CD4-positive, CD25-positive, alpha-beta regulatory T cell (primary cell): ENCODE data around the gene ACVR1C. TPM values are rescaled to one million over a fixed set of nuclear protein-coding genes. Genes with fewer than 3 reads are reported as not detected.

Experiments
- ATAC-seq, 2 donors: fragments of 150-1000 bp; cut with Tn5 transposase; one replicate each; pipeline ENCODE4 v1.10.0; 2021; ENCODE audit warnings: low read depth in 2 of 2, moderate number of reproducible peaks in 2 of 2, moderate library complexity in 1 of 2
- DNase-seq, 3 donors: peaks; one replicate each; pipeline versions ENCODE4 v3.0.0 to v3.0.0-alpha.2; 2012 to 2022; ENCODE audit warnings: mixed read lengths in 1 of 3
- H3K27ac ChIP-seq: one replicate; pipeline ENCODE4 v1.7.0; 2013; ENCODE audit warnings: mild to moderate bottlenecking, low read length; ENCODE audit not compliant: insufficient read depth, poor library complexity, severe bottlenecking
- H3K27me3 ChIP-seq: one replicate; pipeline ENCODE4 v1.7.0; 2013; ENCODE audit warnings: low read length; ENCODE audit not compliant: control insufficient read depth, insufficient read depth
- H3K36me3 ChIP-seq: one replicate; pipeline ENCODE4 v1.7.0; 2013; ENCODE audit warnings: mild to moderate bottlenecking, low read length, moderate library complexity; ENCODE audit not compliant: control insufficient read depth, insufficient read depth
- H3K4me1 ChIP-seq: 2 replicates; pipeline ENCODE4 v1.7.0; 2013; ENCODE audit warnings: mild to moderate bottlenecking, low read length; ENCODE audit not compliant: insufficient read depth, control insufficient read depth, poor library complexity, severe bottlenecking
- H3K4me3 ChIP-seq: one replicate; pipeline ENCODE4 v1.7.0; 2013; ENCODE audit warnings: low read depth, mild to moderate bottlenecking, low read length, moderate library complexity
- H3K9me3 ChIP-seq, 2 experiments: 1 replicate in 1 of 2; 2 replicates in 1 of 2; pipeline ENCODE4 v1.7.0; 2013; ENCODE audit warnings: low read length in 2 of 2, mild to moderate bottlenecking in 1 of 2, moderate library complexity in 1 of 2; ENCODE audit not compliant: control insufficient read depth in 2 of 2
- H3K27ac Mint-ChIP-seq, 3 donors: one replicate each; pipeline ENCODE4 v1.8.0; 2020 to 2022; ENCODE audit warnings: mild to moderate bottlenecking in 3 of 3, mixed read lengths in 3 of 3, moderate library complexity in 2 of 3
- H3K27me3 Mint-ChIP-seq: one replicate; pipeline ENCODE4 v1.8.0; 2022; ENCODE audit warnings: mild to moderate bottlenecking, mixed read lengths
- H3K36me3 Mint-ChIP-seq: one replicate; pipeline ENCODE4 v1.8.0; 2020; ENCODE audit warnings: mixed read lengths
- H3K4me1 Mint-ChIP-seq, 4 donors: one replicate each; pipeline ENCODE4 v1.8.0; 2020 to 2022; ENCODE audit warnings: mixed read lengths in 4 of 4, mild to moderate bottlenecking in 1 of 4
- H3K4me3 Mint-ChIP-seq, 4 donors: one replicate each; pipeline ENCODE4 v1.8.0; 2020 to 2022; ENCODE audit warnings: mild to moderate bottlenecking in 4 of 4, mixed read lengths in 4 of 4, moderate library complexity in 3 of 4
- H3K9me3 Mint-ChIP-seq, 7 donors: one replicate each; pipeline ENCODE4 v1.8.0; 2020 to 2022; ENCODE audit warnings: mixed read lengths in 7 of 7, mild to moderate bottlenecking in 3 of 7, moderate library complexity in 2 of 7
- polyA plus RNA-seq, 4 donors: library from polyadenylated mRNA; unstranded; fragments of 300-500 nt; fragmentation: Illumina TruSeq; gene quantifications; one replicate each; pipeline ENCODE4 v1.2.3, GENCODE V29; 2021
- total RNA-seq: library from RNA; stranded (reverse); gene quantifications from one replicate; pipeline ENCODE4 v1.2.3, GENCODE V29; 2022

Gene ACVR1C
- total and polyA plus RNA-seq, 5 donors from 2014 or later, result 0.05 to 1.1 (median 0.59) TPM

- DNase-seq, result peak; percentile 39 to 84 (median 71)
These were observed 136.4 kb downstream of the ACVR1C start for GRCh38 chr2:157492189-157492773.

GRCh38 chr2:157489983-157490382, 138.7 kb downstream of the ACVR1C start:
- ATAC-seq (no peak), DNase-seq (no peak)
- H3K4me1 Mint-ChIP-seq, result peaks cover 5 to 36% (median 29%) of the 10 kb centered on the region in 4 donors
- Histone ChIP-seq H3K36me3 (no peaks in the 10 kb centered on the region), H3K4me3 (no peak overlapping the region), H3K4me1 (peaks cover 6% of the 10 kb centered on the region), H3K27me3 (no peaks in the 10 kb centered on the region), H3K27ac (no peak overlapping the region), H3K9me3 (no peaks in the 10 kb centered on the region)
- H3K36me3 Mint-ChIP-seq, result no peaks in the 10 kb centered on the region
- no peaks in the 10 kb centered on the region for H3K27me3 Mint-ChIP-seq
- no peak overlapping the region for H3K27ac Mint-ChIP-seq
- no peaks in the 10 kb centered on the region for H3K9me3 Mint-ChIP-seq
- no peak overlapping the region for H3K4me3 Mint-ChIP-seq

More at GRCh38 chr2:157492189-157492773, 136.4 kb downstream of the ACVR1C start:
- Histone ChIP-seq H3K27ac (no peak overlapping the region), H3K27me3 (no peaks in the 10 kb centered on the region), H3K4me3 (no peak overlapping the region), H3K9me3 (no peaks in the 10 kb centered on the region), H3K4me1 (peaks cover 6% of the 10 kb centered on the region), H3K36me3 (no peaks in the 10 kb centered on the region)
- no peaks in the 10 kb centered on the region for H3K27me3 Mint-ChIP-seq
- no peaks in the 10 kb centered on the region for H3K36me3 Mint-ChIP-seq
- peaks cover 5 to 28% (median 23%) of the 10 kb centered on the region in 4 donors for H3K4me1 Mint-ChIP-seq
- no peaks in the 10 kb centered on the region for H3K9me3 Mint-ChIP-seq
- H3K4me3 Mint-ChIP-seq, result peak overlapping the region in 1 of 4 donors; percentile 29
- ATAC-seq, result peak; percentile 87 to 89
- no peak overlapping the region for H3K27ac Mint-ChIP-seq

- H3K27me3 Mint-ChIP-seq, result no peaks in the 10 kb centered on the region
- H3K9me3 ChIP-seq, result no peaks in the 10 kb centered on the region
- peak overlapping the region in 2 of 3 donors; percentile 45 to 52 for H3K27ac Mint-ChIP-seq
- no peak overlapping the region for H3K27ac ChIP-seq
- DNase-seq, result no peak
- no peaks in the 10 kb centered on the region for H3K27me3 ChIP-seq
- H3K36me3 Mint-ChIP-seq, result no peaks in the 10 kb centered on the region
- H3K9me3 Mint-ChIP-seq, result no peaks in the 10 kb centered on the region
- no peak overlapping the region for H3K4me3 Mint-ChIP-seq
- H3K4me1 Mint-ChIP-seq, result peaks cover 5 to 36% (median 29%) of the 10 kb centered on the region in 4 donors
- no peak for ATAC-seq
- no peaks in the 10 kb centered on the region for H3K36me3 ChIP-seq
- H3K4me1 ChIP-seq, result peaks cover 6% of the 10 kb centered on the region
- H3K4me3 ChIP-seq, result no peak overlapping the region
These were observed 139.8 kb downstream of the ACVR1C start for GRCh38 chr2:157488877-157489276.

DNA sequence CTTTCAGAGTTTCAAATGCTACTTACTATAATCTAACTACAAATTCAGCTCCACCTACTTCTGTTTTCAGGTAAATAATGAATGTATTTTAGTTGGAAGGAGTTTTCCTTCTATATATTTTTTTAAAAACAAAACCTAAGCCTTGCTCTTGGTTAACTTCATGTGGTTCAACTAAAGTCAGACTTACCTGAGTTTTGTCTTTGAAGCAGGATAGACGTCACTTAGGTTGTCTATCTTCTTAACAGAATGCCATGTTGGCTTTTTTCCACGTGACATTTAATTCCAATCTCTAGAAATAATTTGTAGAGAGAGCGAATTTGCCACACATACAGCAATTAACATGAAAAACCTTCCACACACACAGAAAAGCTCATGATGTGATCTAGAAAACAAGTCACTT, 140.9 kb downstream of the ACVR1C start:
- Histone ChIP-seq H3K4me3 (no peak overlapping the region), H3K27ac (no peak overlapping the region), H3K36me3 (no peaks in the 10 kb centered on the region), H3K4me1 (peaks cover 6% of the 10 kb centered on the region), H3K9me3 (no peaks in the 10 kb centered on the region), H3K27me3 (no peaks in the 10 kb centered on the region)
- Mint-ChIP-seq H3K27ac (no peak overlapping the region), H3K9me3 (no peaks in the 10 kb centered on the region), H3K36me3 (no peaks in the 10 kb centered on the region), H3K4me3 (no peak overlapping the region), H3K27me3 (no peaks in the 10 kb centered on the region), H3K4me1 (peaks cover 9 to 28% (median 19%) of the 10 kb centered on the region in 4 donors)
- DNase-seq (no peak), ATAC-seq (no peak)

DNA sequence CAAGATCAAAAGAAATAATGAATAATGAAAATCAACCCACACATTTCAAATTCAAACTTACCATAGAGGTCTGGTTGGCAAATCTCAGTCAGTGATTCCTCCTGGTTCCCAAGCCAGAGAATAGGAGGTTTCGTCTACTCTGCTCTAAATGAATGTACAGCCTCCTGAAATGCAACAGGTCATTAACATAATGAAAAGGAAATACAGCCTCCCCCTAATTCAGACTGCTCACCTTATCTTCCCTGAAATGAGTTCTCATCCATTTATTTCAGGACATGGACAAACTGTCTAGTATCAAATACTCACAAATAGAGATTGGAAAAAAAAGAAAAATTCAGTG, 141.4 kb downstream of the ACVR1C start:
- Histone ChIP-seq H3K36me3 (no peaks in the 10 kb centered on the region), H3K27me3 (no peaks in the 10 kb centered on the region), H3K4me3 (no peak overlapping the region), H3K9me3 (no peaks in the 10 kb centered on the region), H3K4me1 (peaks cover 3% of the 10 kb centered on the region), H3K27ac (no peak overlapping the region)
- peaks cover 9 to 23% (median 14%) of the 10 kb centered on the region in 4 donors for H3K4me1 Mint-ChIP-seq
- H3K36me3 Mint-ChIP-seq, result no peaks in the 10 kb centered on the region
- H3K27me3 Mint-ChIP-seq, result no peaks in the 10 kb centered on the region
- H3K4me3 Mint-ChIP-seq, result no peak overlapping the region
- H3K9me3 Mint-ChIP-seq, result no peaks in the 10 kb centered on the region
- H3K27ac Mint-ChIP-seq, result peak overlapping the region in 2 of 3 donors; percentile 8 to 21
- DNase-seq (no peak), ATAC-seq (no peak)

DNA sequence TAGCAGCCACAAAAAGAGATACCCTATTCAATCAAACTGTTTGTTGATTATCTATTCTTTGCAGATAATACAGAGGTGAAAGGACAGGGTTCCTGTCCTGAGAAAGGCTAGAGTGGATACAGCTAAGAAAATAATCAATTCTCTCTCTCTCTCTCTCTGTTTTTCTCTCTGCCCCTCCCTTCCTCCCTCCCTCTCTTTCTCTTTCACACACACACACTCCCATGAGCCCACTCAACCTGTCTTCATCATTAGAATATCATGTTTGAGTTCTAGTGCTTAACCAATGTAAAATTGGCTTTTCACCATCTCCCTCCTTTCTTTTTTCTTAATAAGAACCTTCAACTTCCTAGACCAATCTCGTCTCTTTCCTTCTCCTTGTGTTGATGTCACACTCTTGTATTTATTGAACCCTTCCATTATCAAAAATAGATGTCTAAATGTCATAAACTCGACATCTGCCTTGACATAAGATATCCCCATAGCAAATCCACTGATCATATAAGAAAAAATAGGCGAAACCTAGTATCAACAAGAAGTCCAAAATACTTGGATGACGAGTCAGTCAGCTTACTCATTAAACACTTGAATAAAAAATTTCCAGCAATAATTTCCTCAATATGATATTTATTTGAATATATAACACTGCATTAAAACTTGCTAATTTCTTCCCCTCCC, 141.9 kb downstream of the ACVR1C start:
- Mint-ChIP-seq H3K4me3 (no peak overlapping the region), H3K4me1 (peaks cover 6 to 18% (median 12%) of the 10 kb centered on the region in 4 donors), H3K36me3 (no peaks in the 10 kb centered on the region), H3K27ac (peak overlapping the region in 2 of 3 donors; percentile 21 to 29), H3K9me3 (no peaks in the 10 kb centered on the region), H3K27me3 (no peaks in the 10 kb centered on the region)
- Histone ChIP-seq H3K27ac (no peak overlapping the region), H3K36me3 (no peaks in the 10 kb centered on the region), H3K4me3 (no peak overlapping the region), H3K4me1 (no peaks in the 10 kb centered on the region), H3K9me3 (no peaks in the 10 kb centered on the region), H3K27me3 (no peaks in the 10 kb centered on the region)
- DNase-seq (no peak), ATAC-seq (no peak)

- Histone ChIP-seq H3K9me3 (no peaks in the 10 kb centered on the region), H3K4me1 (no peaks in the 10 kb centered on the region), H3K27me3 (no peaks in the 10 kb centered on the region), H3K27ac (no peak overlapping the region), H3K36me3 (no peaks in the 10 kb centered on the region), H3K4me3 (no peak overlapping the region)
- ATAC-seq, result no peak
- peak in 1 of 3 donors; percentile 49 for DNase-seq
- no peaks in the 10 kb centered on the region for H3K36me3 Mint-ChIP-seq
- no peaks in the 10 kb centered on the region for H3K27me3 Mint-ChIP-seq
- H3K9me3 Mint-ChIP-seq, result peaks cover 0 to 3% (median 0%) of the 10 kb centered on the region in 7 donors
- no peak overlapping the region for H3K27ac Mint-ChIP-seq
- H3K4me3 Mint-ChIP-seq, result no peak overlapping the region
- H3K4me1 Mint-ChIP-seq, result peaks cover 10 to 42% (median 27%) of the 10 kb centered on the region in 4 donors
These were observed 148.3 kb downstream of the ACVR1C start for GRCh38 chr2:157480182-157480961.
